ENCODE results near the gene XKR8.
"Not testable (repeated sequence)": the region's sequence is repeated elsewhere in the genome, so short reads cannot be mapped to it uniquely, and the experiment has no call there.

The XKR8 gene

DNA sequence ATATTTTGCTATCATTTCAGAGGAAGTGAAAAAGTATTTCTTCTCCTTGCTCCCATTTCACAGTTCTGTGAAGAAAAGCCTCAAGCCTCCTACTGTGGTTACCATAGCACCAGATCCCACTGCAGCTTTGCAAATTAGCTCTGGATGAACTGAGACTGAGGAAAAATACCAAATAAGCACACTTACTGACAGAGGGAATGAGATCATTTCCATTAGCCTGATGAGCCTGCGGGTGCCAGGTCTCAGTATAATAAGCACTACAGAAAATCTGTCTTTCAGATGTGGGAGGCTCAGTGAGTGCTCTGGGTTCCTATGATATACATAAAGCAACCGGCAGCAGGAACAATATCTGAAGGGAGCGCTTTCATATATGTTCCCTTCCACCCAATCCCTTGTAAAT is 21.4 kb downstream of the XKR8 start:
- FAIRE-seq, result no peak
- DNase-seq (ENCODE audit: insufficient read length, low spot score), result no peak

DNA sequence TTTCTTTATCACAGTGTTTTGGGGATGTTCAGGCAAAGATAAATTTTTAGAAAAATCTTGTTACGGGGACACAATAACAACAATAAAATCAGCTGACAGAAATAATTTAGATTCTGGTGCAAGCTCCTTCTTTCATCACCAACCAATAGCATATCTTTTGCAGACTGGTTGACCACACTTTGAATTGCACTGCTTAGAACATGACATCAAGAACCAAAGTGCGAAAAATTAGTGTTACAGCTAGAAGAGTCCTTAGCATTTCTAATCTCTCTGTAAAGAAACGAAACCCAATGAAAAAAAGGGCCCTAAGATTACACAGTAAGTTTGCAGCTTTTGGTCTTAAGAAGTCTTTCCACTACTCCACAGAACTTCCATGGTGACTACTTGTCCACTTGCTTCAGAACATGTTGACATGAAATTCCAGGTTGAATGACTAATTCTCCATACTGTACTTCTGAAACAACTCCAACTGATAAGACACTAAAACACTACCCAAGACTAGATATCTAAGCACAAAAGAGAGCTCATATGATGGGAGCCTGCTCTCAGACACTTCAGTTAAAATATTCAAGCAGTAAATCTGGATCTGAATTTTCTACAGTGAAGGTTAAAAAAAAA is 31.3 kb downstream of the XKR8 start:
- DNase-seq (ENCODE audit: insufficient read length, low spot score) (no peak), FAIRE-seq (no peak)

DNA sequence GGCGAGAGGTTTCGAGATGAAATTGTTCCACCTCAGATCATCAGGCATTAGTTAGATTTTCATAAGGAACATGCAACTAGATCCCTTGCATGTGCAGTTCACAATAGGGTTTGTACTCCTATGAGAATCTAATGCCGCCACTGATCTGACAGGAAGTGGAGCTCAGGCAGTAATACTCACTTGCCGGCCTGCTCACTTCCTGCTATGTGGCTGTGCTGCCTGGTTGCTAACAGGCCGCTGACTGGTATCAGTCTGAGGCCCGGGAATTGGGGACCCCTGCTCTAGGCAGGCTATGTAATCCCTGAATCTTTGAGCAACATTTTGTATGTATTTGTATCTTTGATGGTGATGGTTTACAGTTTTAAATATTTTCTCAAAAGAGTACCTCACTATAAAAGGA is 32.5 kb downstream of the XKR8 start:
- no peak for FAIRE-seq

DNA sequence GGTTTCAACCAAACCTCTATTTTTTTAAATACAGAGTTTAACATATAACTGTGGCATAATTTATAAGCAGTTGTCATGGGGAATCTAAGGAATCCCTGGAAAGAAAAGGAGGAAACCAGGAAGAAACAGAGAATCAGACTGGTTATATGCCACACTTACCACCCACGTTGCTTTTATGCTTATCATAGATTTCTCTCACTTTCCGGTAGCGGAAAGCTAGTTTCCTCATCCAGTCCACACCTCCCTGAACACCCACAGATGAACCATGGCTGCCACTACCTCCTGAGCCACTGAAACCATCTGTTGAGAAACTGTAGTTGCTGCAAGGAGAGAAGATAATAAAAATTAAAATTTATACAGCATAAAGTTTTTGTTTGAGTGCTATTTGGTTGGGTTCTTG is 33.5 kb downstream of the XKR8 start:
- FAIRE-seq, result no peak
- no peak for DNase-seq (ENCODE audit: insufficient read length, low spot score)

More for the DNA sequence above, 32.5 kb downstream of the XKR8 start:
- DNase-seq (ENCODE audit: insufficient read length, low spot score), result no peak

DNA sequence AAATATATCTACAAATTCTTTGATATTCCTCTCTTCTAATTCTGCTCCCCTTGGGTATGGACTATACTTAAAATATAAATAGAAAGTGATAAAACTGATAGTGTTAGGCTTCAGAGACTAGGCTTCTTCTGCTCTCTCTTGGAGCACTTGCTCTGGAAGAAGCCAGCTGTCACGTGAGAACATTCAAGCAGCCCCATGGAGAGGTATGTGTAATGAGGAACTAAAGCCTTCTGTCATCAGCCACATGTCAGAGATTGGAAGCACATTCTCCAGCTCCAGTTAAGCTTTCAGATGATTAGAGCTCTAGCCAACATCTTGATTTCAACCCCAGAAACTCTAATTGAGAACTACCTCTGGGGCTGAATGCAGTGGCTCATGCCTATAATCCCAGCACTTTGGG is 34.3 kb downstream of the XKR8 start:
- FAIRE-seq (no peak), DNase-seq (ENCODE audit: insufficient read length, low spot score) (no peak)

DNA sequence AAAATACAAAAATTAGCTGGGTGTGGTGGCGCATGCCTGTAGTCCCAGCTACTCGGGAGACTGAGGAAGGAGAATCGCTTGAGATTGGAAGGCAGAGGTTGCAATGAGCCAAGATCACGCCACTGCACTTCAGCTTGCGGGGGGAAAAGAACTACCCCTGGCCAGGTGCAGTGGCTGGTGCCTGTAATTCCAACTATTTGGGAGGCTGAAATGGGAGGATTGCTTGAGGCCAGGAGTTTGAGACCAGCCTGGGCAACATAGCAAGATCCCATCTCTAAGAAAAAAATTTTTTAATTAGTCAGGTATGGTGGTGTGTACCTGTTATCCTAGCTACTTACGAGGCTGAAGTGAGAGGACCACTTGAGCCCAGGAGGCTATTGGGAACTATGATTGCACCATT is 34.8 kb downstream of the XKR8 start:
- not testable (repeated sequence) for DNase-seq (ENCODE audit: insufficient read length, low spot score); FAIRE-seq

DNA sequence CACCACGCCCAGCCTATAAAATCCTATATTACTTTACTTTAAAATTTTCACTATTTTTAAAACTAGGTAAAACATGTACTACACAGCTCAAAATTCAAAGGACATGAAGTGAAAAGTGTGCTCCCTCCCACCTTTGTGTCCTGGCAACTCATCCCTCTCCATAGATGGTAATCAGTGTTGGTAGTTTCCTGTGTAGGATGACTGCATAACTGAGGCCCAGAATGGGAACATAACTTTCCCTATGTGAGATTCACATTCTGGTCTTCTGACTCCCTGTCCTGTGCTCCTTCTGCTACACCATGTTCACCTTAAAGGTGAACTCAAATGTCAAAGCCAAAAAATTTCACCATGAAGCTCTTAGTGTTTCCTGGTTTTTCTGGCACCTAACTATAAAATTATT is 39.3 kb downstream of the XKR8 start:
- no peak for FAIRE-seq
- no peak for DNase-seq (ENCODE audit: insufficient read length, low spot score)

DNA sequence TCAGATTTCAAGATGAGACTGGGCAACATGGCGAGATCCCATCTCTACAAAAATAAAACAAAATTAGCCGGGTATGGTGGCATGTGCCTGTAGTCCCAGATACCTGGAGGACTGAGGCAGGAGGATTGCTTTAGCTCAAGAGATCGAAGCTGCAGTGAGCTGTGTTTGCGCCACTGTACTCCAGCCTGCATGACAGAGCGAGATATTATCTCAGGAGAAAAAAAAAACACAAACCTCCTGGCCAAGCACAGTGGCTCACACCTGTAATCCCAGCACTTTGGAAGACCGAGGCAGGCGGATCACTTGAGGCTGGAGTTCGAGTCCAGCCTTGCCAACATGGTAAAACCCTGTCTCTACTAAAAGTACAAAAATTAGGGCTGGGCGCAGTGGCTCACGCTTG is 42.8 kb downstream of the XKR8 start:
- FAIRE-seq (no peak), DNase-seq (ENCODE audit: insufficient read length, low spot score) (no peak)

DNA sequence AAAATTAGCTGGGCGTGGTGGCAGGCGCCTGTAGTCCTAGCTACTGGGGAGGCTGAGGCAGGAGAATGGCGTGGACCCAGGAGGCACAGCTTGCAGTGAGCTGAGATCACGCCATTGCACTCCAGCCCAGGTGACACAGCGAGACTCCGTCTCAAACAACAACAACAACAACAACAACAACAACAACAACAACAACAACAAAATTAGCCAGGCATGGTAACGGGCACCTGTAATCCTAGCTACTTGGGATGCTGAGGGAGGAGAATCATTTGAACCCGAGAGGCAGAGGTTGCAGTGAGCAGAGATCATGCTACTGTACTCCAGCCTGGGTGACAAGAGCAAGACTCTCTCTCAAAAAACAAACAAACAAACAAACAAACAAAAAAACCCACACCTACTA is 43.3 kb downstream of the XKR8 start:
- DNase-seq (ENCODE audit: insufficient read length, low spot score); FAIRE-seq: not testable (repeated sequence)

DNA sequence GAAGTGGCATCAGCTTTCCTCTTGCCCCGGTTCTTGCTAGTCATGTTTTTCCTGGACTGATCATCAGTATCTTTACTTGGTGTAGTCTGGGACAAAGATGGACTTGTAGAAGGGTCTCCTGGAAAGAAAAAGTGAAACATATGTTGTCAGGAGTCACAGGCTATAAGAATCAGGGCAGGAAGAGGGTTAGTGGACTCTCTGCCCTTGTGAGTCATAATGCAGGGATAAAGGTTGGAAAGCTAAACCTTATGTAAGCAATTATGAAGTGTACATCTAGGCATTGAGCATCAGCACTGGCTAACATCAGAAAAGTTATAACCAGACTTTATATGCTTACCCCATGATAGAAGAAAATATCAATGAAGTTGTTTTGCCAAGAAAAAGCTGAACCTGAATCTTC is 51.2 kb downstream of the XKR8 start:
- FAIRE-seq (no peak), DNase-seq (ENCODE audit: insufficient read length, low spot score) (no peak)
